ENCODE results near the gene ASPM. TPM values are rescaled to one million over a fixed set of nuclear protein-coding genes. Genes with fewer than 3 reads are reported as not detected.

Gene ASPM
- total and polyA plus RNA-seq, 3 experiments from 2014 or later, result 0.15 to 19.2 (median 18.3) TPM

DNA sequence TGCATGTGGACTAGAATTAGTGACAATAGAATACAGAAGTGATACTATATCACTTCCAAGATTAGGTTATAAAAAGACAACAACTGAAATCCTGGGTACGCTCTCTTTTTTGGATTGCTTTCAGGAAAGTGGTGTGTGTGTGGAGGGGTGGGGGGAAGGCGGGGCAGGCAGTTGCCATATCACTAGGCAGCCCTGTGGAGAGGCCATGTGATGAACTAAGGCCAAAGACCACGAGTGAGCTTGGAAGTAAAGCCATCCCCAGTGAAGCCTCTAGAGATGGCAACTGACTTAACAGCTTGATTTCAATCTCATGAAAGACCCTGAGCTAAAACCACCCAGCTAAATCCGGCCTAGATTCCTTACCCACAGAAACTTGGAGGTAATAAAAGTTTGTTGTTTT, 6.2 kb upstream of the ASPM start:
- H3K4me1 Mint-ChIP-seq, result no peaks in the 10 kb centered on the region
- no peaks in the 10 kb centered on the region for H3K9me3 Mint-ChIP-seq
- POLR2A ChIA-PET, result no interaction called here
- DNase-seq, result no peak
- no peaks in the 10 kb centered on the region for H3K27me3 Mint-ChIP-seq
- peaks cover 0 to 1% (median 0%) of the 10 kb centered on the region in 3 donors for H3K36me3 Mint-ChIP-seq
- Histone ChIP-seq H3K27ac (ENCODE audit: low read depth, low read length) (no peak overlapping the region), H3K27me3 (ENCODE audit: insufficient read depth, low read length, poor library complexity, severe bottlenecking) (no peaks in the 10 kb centered on the region), H3K4me1 (ENCODE audit: insufficient read depth, low read length) (no peaks in the 10 kb centered on the region), H3K4me3 (ENCODE audit: low read length) (no peak overlapping the region), H3K9me3 (ENCODE audit: low read length) (no peaks in the 10 kb centered on the region), H3K36me3 (ENCODE audit: insufficient read depth, low read length) (no peaks in the 10 kb centered on the region)
- CTCF ChIA-PET, result interaction anchor here (0.8 kb wide), 1 partner anchor 12 kb away, joined by 3 read pairs; no protein-coding TSS in a partner anchor
- H3K4me3 Mint-ChIP-seq, result no peak overlapping the region
- H3K27ac Mint-ChIP-seq, result no peak overlapping the region

DNA sequence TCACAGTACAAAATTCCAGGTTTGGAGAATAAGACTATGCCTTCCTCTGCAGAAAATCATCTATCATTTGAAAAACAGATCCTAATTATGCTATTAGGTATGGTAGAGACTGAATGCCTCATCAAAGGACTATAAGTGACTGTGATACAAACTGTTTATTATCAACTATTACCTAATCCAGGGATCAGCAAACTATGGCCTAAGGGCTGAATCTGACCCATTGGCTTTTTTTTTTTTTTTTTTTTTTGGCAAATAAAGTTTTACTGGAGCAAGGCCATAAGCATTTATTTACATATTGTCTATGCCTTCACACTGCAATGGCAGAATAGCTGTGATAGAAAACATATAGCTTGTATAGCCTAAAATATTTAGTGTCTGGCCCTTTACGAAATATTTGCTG, 4.7 kb upstream of the ASPM start:
- DNase-seq, result no peak
- H3K4me1 ChIP-seq (ENCODE audit: insufficient read depth, low read length), result no peaks in the 10 kb centered on the region
- no peaks in the 10 kb centered on the region for H3K27me3 ChIP-seq (ENCODE audit: insufficient read depth, low read length, poor library complexity, severe bottlenecking)
- ChIA-PET CTCF (no interaction called here), POLR2A (no interaction called here)
- H3K4me3 Mint-ChIP-seq, result no peak overlapping the region
- H3K27me3 Mint-ChIP-seq, result peaks cover 0 to 2% of the 10 kb centered on the region in 2 donors
- H3K36me3 ChIP-seq (ENCODE audit: insufficient read depth, low read length), result no peaks in the 10 kb centered on the region
- no peaks in the 10 kb centered on the region for H3K9me3 Mint-ChIP-seq
- no peak overlapping the region for H3K4me3 ChIP-seq (ENCODE audit: low read length)
- no peak overlapping the region for H3K27ac ChIP-seq (ENCODE audit: low read depth, low read length)
- peaks cover 0 to 5% (median 0%) of the 10 kb centered on the region in 3 donors for H3K36me3 Mint-ChIP-seq
- H3K4me1 Mint-ChIP-seq, result peaks cover 6 to 8% (median 8%) of the 10 kb centered on the region in 3 donors
- peak overlapping the region in 1 of 8 donors; percentile 4 for H3K27ac Mint-ChIP-seq
- H3K9me3 ChIP-seq (ENCODE audit: low read length), result no peaks in the 10 kb centered on the region

DNA sequence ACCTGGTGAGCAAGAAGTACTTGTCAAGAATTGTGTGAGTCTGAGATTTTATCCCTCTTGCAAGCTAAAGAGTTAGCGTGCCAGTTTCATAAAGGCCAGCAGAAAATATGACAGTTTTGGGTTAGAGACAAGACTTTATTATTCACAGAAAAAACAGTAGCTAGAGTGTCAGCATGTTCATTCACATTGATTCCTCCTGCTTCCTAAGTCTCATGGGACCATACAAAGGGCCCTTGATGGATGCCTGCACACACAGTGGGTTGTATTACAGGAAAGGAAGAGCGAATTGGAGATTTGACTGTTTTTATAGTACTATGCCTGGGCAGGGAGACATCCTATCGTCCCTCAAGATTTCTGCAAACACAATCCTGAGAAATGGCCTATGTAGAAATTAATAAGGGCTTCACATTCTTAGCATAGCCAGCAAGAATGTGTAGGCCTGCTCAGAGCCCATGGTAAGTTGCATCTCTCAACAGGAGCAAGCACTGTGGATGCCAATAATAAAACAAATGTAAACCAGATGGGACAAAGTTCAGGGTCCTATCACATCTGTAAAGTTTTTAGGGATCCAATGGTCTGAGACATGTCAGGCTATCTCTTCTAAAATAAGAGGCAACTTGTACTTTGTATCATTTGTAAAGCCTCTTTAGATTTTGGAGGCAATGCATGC, 4.0 kb upstream of the ASPM start:
- no peak overlapping the region for H3K27ac ChIP-seq (ENCODE audit: low read depth, low read length)
- H3K36me3 ChIP-seq (ENCODE audit: insufficient read depth, low read length), result no peaks in the 10 kb centered on the region
- peaks cover 0 to 5% (median 0%) of the 10 kb centered on the region in 3 donors for H3K36me3 Mint-ChIP-seq
- no peaks in the 10 kb centered on the region for H3K9me3 ChIP-seq (ENCODE audit: low read length)
- H3K4me3 Mint-ChIP-seq, result no peak overlapping the region
- H3K4me3 ChIP-seq (ENCODE audit: low read length), result no peak overlapping the region
- no peaks in the 10 kb centered on the region for H3K27me3 ChIP-seq (ENCODE audit: insufficient read depth, low read length, poor library complexity, severe bottlenecking)
- DNase-seq, result no peak
- ChIA-PET POLR2A (no interaction called here), CTCF (no interaction called here)
- H3K9me3 Mint-ChIP-seq, result no peaks in the 10 kb centered on the region
- no peak overlapping the region for H3K27ac Mint-ChIP-seq
- H3K27me3 Mint-ChIP-seq, result peaks cover 0 to 2% of the 10 kb centered on the region in 2 donors
- no peaks in the 10 kb centered on the region for H3K4me1 ChIP-seq (ENCODE audit: insufficient read depth, low read length)
- H3K4me1 Mint-ChIP-seq, result peaks cover 8 to 12% (median 10%) of the 10 kb centered on the region in 3 donors

DNA sequence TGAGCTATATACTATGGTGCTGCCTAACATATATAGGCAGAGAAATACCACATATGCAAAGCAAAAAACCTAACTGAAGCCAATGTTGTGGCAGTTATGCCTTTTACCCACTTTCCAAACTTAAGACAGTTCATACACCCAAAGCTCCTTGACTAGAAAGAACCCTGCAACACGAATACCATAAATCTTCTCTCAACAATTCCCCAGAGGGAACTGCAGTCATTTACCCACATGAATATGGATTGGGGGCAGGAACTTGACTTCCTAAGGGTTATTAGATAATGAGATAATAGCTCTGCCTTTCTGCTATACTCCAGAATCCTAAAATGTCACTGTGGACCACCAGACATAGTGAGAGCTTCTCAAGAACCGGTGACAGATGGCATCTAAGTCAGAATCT, 2.9 kb upstream of the ASPM start:
- no peak for DNase-seq
- peaks cover 2 to 3% of the 10 kb centered on the region in 2 donors for H3K27me3 Mint-ChIP-seq
- H3K4me1 Mint-ChIP-seq, result peaks cover 11 to 20% (median 19%) of the 10 kb centered on the region in 3 donors
- POLR2A ChIA-PET, result no interaction called here
- CTCF ChIA-PET, result no interaction called here
- no peak overlapping the region for H3K27ac Mint-ChIP-seq
- no peaks in the 10 kb centered on the region for H3K36me3 ChIP-seq (ENCODE audit: insufficient read depth, low read length)
- no peaks in the 10 kb centered on the region for H3K9me3 ChIP-seq (ENCODE audit: low read length)
- peaks cover 0 to 5% (median 0%) of the 10 kb centered on the region in 3 donors for H3K36me3 Mint-ChIP-seq
- H3K9me3 Mint-ChIP-seq, result no peaks in the 10 kb centered on the region
- no peaks in the 10 kb centered on the region for H3K4me1 ChIP-seq (ENCODE audit: insufficient read depth, low read length)
- no peaks in the 10 kb centered on the region for H3K27me3 ChIP-seq (ENCODE audit: insufficient read depth, low read length, poor library complexity, severe bottlenecking)
- H3K4me3 ChIP-seq (ENCODE audit: low read length), result no peak overlapping the region
- H3K4me3 Mint-ChIP-seq, result peak overlapping the region in 1 of 7 donors; percentile 35
- H3K27ac ChIP-seq (ENCODE audit: low read depth, low read length), result no peak overlapping the region

DNA sequence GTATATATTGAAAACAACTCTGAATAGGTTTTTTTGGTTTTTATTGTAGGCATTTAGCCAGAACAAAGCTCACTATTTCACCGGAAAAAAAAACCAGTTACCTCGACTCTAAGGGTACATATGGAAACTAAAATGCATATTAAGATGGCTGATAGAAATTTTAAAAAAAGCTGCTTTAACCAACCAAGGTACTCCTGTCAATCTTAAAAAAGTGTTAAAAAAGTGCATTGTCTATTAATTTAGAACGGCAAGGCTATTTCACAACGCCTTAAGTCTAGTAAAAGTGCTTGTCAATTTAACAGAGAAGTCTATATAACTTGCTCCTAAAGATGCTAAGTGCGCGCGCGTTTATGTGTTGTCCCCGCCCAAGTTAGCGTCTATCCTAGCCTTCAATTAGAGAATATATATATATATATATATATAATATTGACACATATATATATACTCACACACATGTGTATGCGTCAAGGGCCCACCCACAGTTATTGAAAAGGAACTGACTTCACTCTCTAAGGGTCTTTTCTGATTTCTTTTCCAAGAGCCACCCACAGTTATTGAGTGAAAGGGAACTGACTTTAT, 934 bp downstream of the ASPM start:
- DNase-seq, result no peak
- Mint-ChIP-seq H3K4me3 (peak overlapping the region; percentile 90 to 96 (median 91)), H3K36me3 (peaks cover 0 to 5% (median 0%) of the 10 kb centered on the region in 3 donors), H3K9me3 (no peaks in the 10 kb centered on the region), H3K27ac (peak overlapping the region in 5 of 8 donors; percentile 35 to 87 (median 77)), H3K4me1 (peaks cover 22 to 53% (median 40%) of the 10 kb centered on the region in 3 donors), H3K27me3 (peaks cover 2 to 3% of the 10 kb centered on the region in 2 donors)
- ChIA-PET POLR2A (interaction anchor here (0.6 kb wide), 1 partner anchor 770 kb away, joined by 3 read pairs; no protein-coding TSS in a partner anchor), CTCF (no interaction called here)
- Histone ChIP-seq H3K9me3 (ENCODE audit: low read length) (no peaks in the 10 kb centered on the region), H3K36me3 (ENCODE audit: insufficient read depth, low read length) (no peaks in the 10 kb centered on the region), H3K27ac (ENCODE audit: low read depth, low read length) (peak overlapping the region; percentile 76), H3K4me3 (ENCODE audit: low read length) (peak overlapping the region; percentile 74), H3K27me3 (ENCODE audit: insufficient read depth, low read length, poor library complexity, severe bottlenecking) (no peaks in the 10 kb centered on the region), H3K4me1 (ENCODE audit: insufficient read depth, low read length) (no peaks in the 10 kb centered on the region)

DNA sequence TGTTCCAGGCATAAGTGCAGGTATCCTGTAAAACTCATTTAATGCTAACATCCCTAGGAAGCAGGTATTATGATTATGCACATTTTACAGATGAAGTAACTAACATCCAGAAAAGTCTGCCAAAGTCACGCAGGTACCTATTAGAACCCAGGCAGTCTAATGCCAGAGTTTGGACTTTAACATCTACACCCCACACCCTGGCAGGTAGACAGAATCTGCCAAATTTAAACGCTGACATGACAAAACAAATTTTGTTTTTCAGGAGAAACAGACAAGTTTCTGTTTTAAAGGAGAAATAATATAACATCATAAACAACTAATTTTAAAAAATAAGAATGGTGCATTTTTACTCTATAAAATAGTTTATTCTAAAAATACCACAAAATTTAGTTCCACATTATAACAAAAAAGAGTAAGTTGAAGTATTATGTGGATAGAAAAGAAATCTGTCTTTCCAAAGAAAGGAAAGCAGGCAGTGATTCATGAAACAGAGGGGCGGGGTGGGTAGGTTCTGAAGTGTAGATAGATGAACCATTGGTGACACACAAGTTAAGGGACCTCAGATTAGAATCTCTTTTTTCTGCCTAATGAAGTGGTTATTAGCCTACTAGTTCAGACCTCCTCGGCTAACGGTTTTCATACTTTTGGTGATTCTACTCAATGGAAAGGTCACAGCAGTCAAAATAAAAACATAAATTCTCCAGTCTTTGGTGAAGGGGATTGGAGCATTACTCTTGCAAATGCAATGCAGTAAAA, 1.7 kb downstream of the ASPM start:
- Mint-ChIP-seq H3K9me3 (no peaks in the 10 kb centered on the region), H3K4me3 (peak overlapping the region; percentile 57 to 94 (median 90)), H3K27ac (peak overlapping the region in 3 of 8 donors; percentile 35 to 75 (median 39)), H3K4me1 (peaks cover 22 to 60% (median 48%) of the 10 kb centered on the region in 3 donors), H3K27me3 (peaks cover 2 to 3% of the 10 kb centered on the region in 2 donors), H3K36me3 (peaks cover 0 to 5% (median 0%) of the 10 kb centered on the region in 3 donors)
- DNase-seq, result peak in 1 of 5 donors; percentile 34
- Histone ChIP-seq H3K4me3 (ENCODE audit: low read length) (no peak overlapping the region), H3K27ac (ENCODE audit: low read depth, low read length) (peak overlapping the region; percentile 13), H3K27me3 (ENCODE audit: insufficient read depth, low read length, poor library complexity, severe bottlenecking) (no peaks in the 10 kb centered on the region), H3K4me1 (ENCODE audit: insufficient read depth, low read length) (no peaks in the 10 kb centered on the region), H3K9me3 (ENCODE audit: low read length) (no peaks in the 10 kb centered on the region), H3K36me3 (ENCODE audit: insufficient read depth, low read length) (no peaks in the 10 kb centered on the region)
- ChIA-PET CTCF (no interaction called here), POLR2A (no interaction called here)

DNA sequence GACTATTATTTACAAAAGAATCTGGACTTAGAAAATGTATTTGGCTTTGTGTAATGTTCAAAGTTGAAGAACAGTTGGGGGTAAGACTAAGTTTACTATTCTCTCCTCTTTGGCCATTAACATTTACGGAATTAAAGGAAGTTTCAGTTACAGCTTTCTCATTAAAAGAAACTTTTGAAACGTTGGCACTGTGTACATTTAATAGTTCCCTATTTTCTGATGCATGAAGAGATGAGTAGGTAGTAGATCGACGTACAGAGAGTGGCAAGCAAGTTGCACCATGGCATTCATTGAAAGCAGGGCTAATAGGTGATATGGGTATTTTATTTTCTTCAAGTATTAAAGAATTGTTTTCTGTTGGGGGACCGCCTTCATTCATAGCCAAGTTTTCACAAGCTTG, 3.2 kb downstream of the ASPM start:
- CTCF ChIA-PET, result no interaction called here
- H3K4me3 Mint-ChIP-seq, result peak overlapping the region in 1 of 7 donors; percentile 28

DNA sequence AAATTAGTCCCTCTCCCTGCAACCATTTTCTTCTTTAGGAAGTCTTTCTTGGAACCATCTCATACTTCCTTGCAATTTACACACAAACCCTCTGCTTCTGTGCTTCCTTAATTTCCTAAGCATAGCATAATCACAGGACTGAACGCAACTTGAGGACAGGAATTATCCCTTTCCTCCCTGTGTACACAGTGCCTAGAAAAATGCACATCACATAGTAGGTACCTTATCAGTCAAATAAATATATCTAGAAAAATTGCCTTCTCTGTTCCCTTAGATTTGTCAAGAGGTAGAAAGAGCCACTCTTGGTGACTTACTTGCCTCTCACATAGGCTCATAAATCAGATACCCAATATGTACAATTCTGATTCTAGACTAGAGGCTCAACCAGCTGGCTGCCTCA, 4.9 kb downstream of the ASPM start:
- CTCF ChIA-PET, result no interaction called here
- no peaks in the 10 kb centered on the region for H3K36me3 ChIP-seq (ENCODE audit: insufficient read depth, low read length)
- peaks cover 0 to 2% (median 0%) of the 10 kb centered on the region in 3 donors for H3K36me3 Mint-ChIP-seq
- no peaks in the 10 kb centered on the region for H3K4me1 ChIP-seq (ENCODE audit: insufficient read depth, low read length)
- POLR2A ChIA-PET, result no interaction called here
- H3K27ac ChIP-seq (ENCODE audit: low read depth, low read length), result no peak overlapping the region
- peaks cover 2 to 3% of the 10 kb centered on the region in 2 donors for H3K27me3 Mint-ChIP-seq
- H3K9me3 Mint-ChIP-seq, result no peaks in the 10 kb centered on the region
- H3K9me3 ChIP-seq (ENCODE audit: low read length), result no peaks in the 10 kb centered on the region
- no peak overlapping the region for H3K4me3 Mint-ChIP-seq
- no peak overlapping the region for H3K4me3 ChIP-seq (ENCODE audit: low read length)
- H3K27me3 ChIP-seq (ENCODE audit: insufficient read depth, low read length, poor library complexity, severe bottlenecking), result no peaks in the 10 kb centered on the region
- peak overlapping the region in 1 of 8 donors; percentile 42 for H3K27ac Mint-ChIP-seq
- H3K4me1 Mint-ChIP-seq, result peaks cover 23 to 68% (median 50%) of the 10 kb centered on the region in 3 donors
- no peak for DNase-seq

More for the DNA sequence above, 3.2 kb downstream of the ASPM start:
- peaks cover 0 to 5% (median 0%) of the 10 kb centered on the region in 3 donors for H3K36me3 Mint-ChIP-seq
- no peaks in the 10 kb centered on the region for H3K27me3 ChIP-seq (ENCODE audit: insufficient read depth, low read length, poor library complexity, severe bottlenecking)
- H3K27ac Mint-ChIP-seq, result peak overlapping the region in 2 of 8 donors; percentile 1 to 54
- DNase-seq, result no peak
- no peaks in the 10 kb centered on the region for H3K9me3 Mint-ChIP-seq
- H3K4me3 ChIP-seq (ENCODE audit: low read length), result no peak overlapping the region
- no peaks in the 10 kb centered on the region for H3K36me3 ChIP-seq (ENCODE audit: insufficient read depth, low read length)
- H3K27ac ChIP-seq (ENCODE audit: low read depth, low read length), result no peak overlapping the region
- peaks cover 26 to 69% (median 56%) of the 10 kb centered on the region in 3 donors for H3K4me1 Mint-ChIP-seq
- H3K27me3 Mint-ChIP-seq, result peaks cover 2 to 3% of the 10 kb centered on the region in 2 donors
- POLR2A ChIA-PET, result no interaction called here
- no peaks in the 10 kb centered on the region for H3K9me3 ChIP-seq (ENCODE audit: low read length)
- H3K4me1 ChIP-seq (ENCODE audit: insufficient read depth, low read length), result no peaks in the 10 kb centered on the region

Data from CD8-positive, alpha-beta memory T cell (primary cell).